H1 (cell line): ENCODE results near the gene TNFRSF13B. TPM values are rescaled to one million over a fixed set of nuclear protein-coding genes. Genes with fewer than 3 reads are reported as not detected.

Experiments
- CTCF ChIA-PET: fragments of 300-600 bp; sonication (Branson Sonifier 250); formaldehyde crosslinking; loops from one replicate; lab custom pipeline; 2021; ENCODE audit not compliant: partially characterized antibody; lab: Charles Lee
- POLR2A ChIA-PET: fragments of 300-600 bp; sonication (Branson Sonifier 250); formaldehyde crosslinking; loops from one replicate; lab custom pipeline; 2021; ENCODE audit warnings: inconsistent platforms; ENCODE audit not compliant: partially characterized antibody; lab: Charles Lee
- DNase-seq, 2 experiments: peaks; one replicate each; pipeline versions ENCODE4 v3.0.0 to v3.0.0-alpha.2; 2010 to 2022; ENCODE audit warnings: low spot score in 2 of 2, low read depth in 1 of 2, mixed read lengths in 1 of 2
- FAIRE-seq: peaks from 2 replicates; lab custom pipeline; 2011; peaks lifted over from hg19 to GRCh38; lab: Jason Lieb, UNC
- H2AFZ ChIP-seq: 2 replicates; pipeline ENCODE4 v1.8.1; 2012; ENCODE audit warnings: low read length, inconsistent platforms
- H2AK5ac ChIP-seq: 2 replicates; pipeline ENCODE4 v1.6.1; 2013; ENCODE audit warnings: low read depth, low read length
- H2BK120ac ChIP-seq: replicated peaks from 2 replicates; pipeline ENCODE3; 2013; ENCODE audit warnings: low read depth, low read length, inconsistent platforms
- H2BK12ac ChIP-seq: 2 replicates; pipeline ENCODE4 v1.6.1; 2013; ENCODE audit warnings: low read depth, low read length
- H2BK15ac ChIP-seq: 2 replicates; pipeline ENCODE4 v1.6.1; 2013; ENCODE audit warnings: low read length
- H2BK20ac ChIP-seq: 2 replicates; pipeline ENCODE4 v1.6.1; 2013; ENCODE audit warnings: low read length
- H2BK5ac ChIP-seq: 2 replicates; pipeline ENCODE4 v1.6.1; 2013; ENCODE audit warnings: low read depth, low read length
- H3K14ac ChIP-seq: 2 replicates; pipeline ENCODE4 v1.6.1; 2013; ENCODE audit warnings: inconsistent platforms; ENCODE audit not compliant: insufficient read length
- H3K18ac ChIP-seq: 2 replicates; pipeline ENCODE4 v1.6.1; 2013; ENCODE audit warnings: low read length; ENCODE audit errors: extremely low read depth
- H3K23ac ChIP-seq: 2 replicates; pipeline ENCODE4 v1.6.1; 2013; ENCODE audit warnings: inconsistent platforms; ENCODE audit not compliant: insufficient read length
- H3K23me2 ChIP-seq: 2 replicates; pipeline ENCODE4 v1.6.1; 2013; ENCODE audit warnings: low read depth, low read length
- H3K27ac ChIP-seq: 2 replicates; pipeline ENCODE4 v1.6.1; 2011; ENCODE audit warnings: low read depth, low read length, inconsistent platforms
- H3K27me3 ChIP-seq, 4 experiments: replicated peaks in 1 of 4; 1 replicate in 1 of 4; 2 replicates in 3 of 4; pipeline versions ENCODE4 v1.6.1 to v1.8.1; 2011 to 2013; ENCODE audit warnings: low read length in 3 of 4, mild to moderate bottlenecking in 3 of 4, inconsistent platforms in 2 of 4, mixed read lengths in 2 of 4, moderate library complexity in 1 of 4; ENCODE audit not compliant: control insufficient read depth in 3 of 4, insufficient read depth in 3 of 4; ENCODE audit errors: extremely low read depth in 1 of 4
- H3K36me3 ChIP-seq, 4 experiments: 2 replicates each; pipeline versions ENCODE4 v1.6.1 to v1.8.1; 2011 to 2013; ENCODE audit warnings: mild to moderate bottlenecking in 4 of 4, low read length in 3 of 4, moderate library complexity in 2 of 4, control low read depth in 1 of 4, inconsistent platforms in 1 of 4; ENCODE audit not compliant: insufficient read depth in 4 of 4, control insufficient read depth in 2 of 4
- H3K4ac ChIP-seq: replicated peaks from 2 replicates; pipeline ENCODE3; 2013; ENCODE audit warnings: low read length, low read depth, mixed read lengths, inconsistent platforms; ENCODE audit not compliant: insufficient read length
- H3K4me1 ChIP-seq, 4 experiments: replicated peaks in 1 of 4; 1 replicate in 1 of 4; 2 replicates in 3 of 4; pipeline versions ENCODE4 v1.6.1 to v1.8.1; 2011 to 2013; ENCODE audit warnings: low read length in 3 of 4, inconsistent platforms in 2 of 4, mixed read lengths in 1 of 4; ENCODE audit not compliant: insufficient read depth in 4 of 4, control insufficient read depth in 3 of 4
- H3K4me2 ChIP-seq, 2 experiments: 2 replicates each; pipeline versions ENCODE4 v1.6.1 to v1.8.1; 2011 to 2013; ENCODE audit warnings: low read depth in 2 of 2, low read length in 2 of 2, control low read depth in 1 of 2, inconsistent platforms in 1 of 2, mild to moderate bottlenecking in 1 of 2; ENCODE audit not compliant: insufficient read depth in 1 of 2
- H3K4me3 ChIP-seq, 4 experiments: fragments of 200-600, 300-600 bp in 1 of 4; sonication (generic), shearing (Covaris generic), sonication (Bioruptor Twin) in 1 of 4; 2 replicates each; pipeline versions ENCODE4 v1.5.1 to v1.8.1; 2011 to 2016; ENCODE audit warnings: low read length in 4 of 4, low read depth in 3 of 4, control low read depth in 2 of 4, inconsistent platforms in 2 of 4, mild to moderate bottlenecking in 2 of 4, mixed read lengths in 1 of 4, moderate library complexity in 1 of 4; ENCODE audit not compliant: insufficient read depth in 2 of 4; ENCODE audit errors: extremely low read depth in 1 of 4
- H3K56ac ChIP-seq: replicated peaks from 2 replicates; pipeline ENCODE3; 2013; ENCODE audit warnings: low read depth, mild to moderate bottlenecking, mixed read lengths, low read length, inconsistent platforms; ENCODE audit not compliant: insufficient read length
- H3K79me1 ChIP-seq: 2 replicates; pipeline ENCODE4 v1.6.1; 2013; ENCODE audit warnings: low read depth, low read length, control low read depth
- H3K79me2 ChIP-seq, 2 experiments: 2 replicates each; pipeline versions ENCODE4 v1.6.1 to v1.8.1; 2012 to 2013; ENCODE audit warnings: low read length in 2 of 2, mild to moderate bottlenecking in 2 of 2, inconsistent platforms in 1 of 2; ENCODE audit not compliant: insufficient read depth in 2 of 2, control insufficient read depth in 1 of 2
- H3K9ac ChIP-seq, 4 experiments: replicated peaks in 1 of 4; 1 replicate in 1 of 4; 2 replicates in 3 of 4; pipeline versions ENCODE4 v1.6.1 to v1.8.1; 2011 to 2013; ENCODE audit warnings: low read depth in 3 of 4, low read length in 3 of 4, control low read depth in 2 of 4, mild to moderate bottlenecking in 2 of 4, moderate library complexity in 2 of 4, inconsistent platforms in 1 of 4; ENCODE audit errors: extremely low read depth in 1 of 4
- H3K9me3 ChIP-seq, 2 experiments: 2 replicates each; pipeline versions ENCODE4 v1.6.1 to v1.8.1; 2012 to 2013; ENCODE audit warnings: mild to moderate bottlenecking in 2 of 2, moderate library complexity in 2 of 2, control low read depth in 1 of 2, inconsistent platforms in 1 of 2, low read depth in 1 of 2, low read length in 1 of 2, mixed read lengths in 1 of 2; ENCODE audit not compliant: insufficient read depth in 2 of 2
- H4K20me1 ChIP-seq, 2 experiments: replicated peaks in 1 of 2; 2 replicates each; pipeline versions ENCODE3 to v1.8.1; 2011 to 2013; ENCODE audit warnings: inconsistent platforms in 2 of 2, low read length in 2 of 2, mild to moderate bottlenecking in 1 of 2; ENCODE audit not compliant: insufficient read depth in 2 of 2, control insufficient read depth in 1 of 2
- H4K5ac ChIP-seq: 2 replicates; pipeline ENCODE4 v1.6.1; 2013; ENCODE audit warnings: low read length, low read depth, mixed read lengths, inconsistent platforms; ENCODE audit not compliant: insufficient read length
- H4K8ac ChIP-seq: 2 replicates; pipeline ENCODE4 v1.8.0; 2013; ENCODE audit warnings: mild to moderate bottlenecking, moderate library complexity, low read length, inconsistent platforms; ENCODE audit not compliant: insufficient read depth; ENCODE audit errors: extremely low read depth
- H4K91ac ChIP-seq: replicated peaks from 2 replicates; pipeline ENCODE3; 2013; ENCODE audit warnings: low read length, mixed read lengths, inconsistent platforms; ENCODE audit not compliant: insufficient read length
- KDM4A ChIP-seq: IDR thresholded peaks from one replicate; pipeline ENCODE4 v1.7.1; 2012; ENCODE audit warnings: low read depth, mild to moderate bottlenecking, moderate library complexity, low read length, inconsistent platforms; ENCODE audit not compliant: severe bottlenecking
- SP1 ChIP-seq: IDR thresholded peaks from 2 replicates; pipeline ENCODE4 v1.6.1; 2011; ENCODE audit warnings: low read depth, low read length
- SRF ChIP-seq: IDR thresholded peaks from 2 replicates; pipeline ENCODE4 v1.6.1; 2011; ENCODE audit warnings: mild to moderate bottlenecking, low read depth, low read length, moderate library complexity
- WGBS, 2 experiments: shearing (Covaris generic) in 1 of 2; methylation state at CpG; one replicate each; pipeline versions ENCODE4 v1.1.6 to v1.1.7; 2013 to 2015; ENCODE audit warnings: low lambda C conversion rate in 2 of 2, mixed read lengths in 2 of 2, inconsistent platforms in 1 of 2, low coverage in 1 of 2, missing lambda C conversion rate in 1 of 2; ENCODE audit not compliant: insufficient replicate concordance in 2 of 2, insufficient coverage in 1 of 2, insufficient read length in 1 of 2; ENCODE audit errors: extremely low coverage in 1 of 2, missing lambda C conversion rate in 1 of 2; 5-methylcytosine and 5-hydroxymethylcytosine counted together
- polyA plus RNA-seq, 7 experiments: library from polyadenylated mRNA; depleted of rRNA in 3 of 7; stranded (reverse) in 5 of 7; unstranded in 2 of 7; fragments of >200 nt in 5 of 7; fragments of 200-250 nt in 2 of 7; gene quantifications; 1 replicate in 5 of 7; 2 replicates in 1 of 7; 4 replicates in 1 of 7; pipeline versions ENCODE4 v1.2.1 to v1.2.3, GENCODE V29; 2011 to 2013; ENCODE audit warnings: missing spikeins in 2 of 7, mixed read lengths in 2 of 7
- total RNA-seq: library from RNA; stranded (reverse); fragmentation: NEBNext Ultra II Directional; extraction: Animal tissue kit (Norgen Biotek cat#: 25700); gene quantifications from 2 replicates; pipeline ENCODE4 v1.2.1, GENCODE V29; 2021

Gene TNFRSF13B
- total and polyA plus RNA-seq, 2 of the 8 experiments (the other 6 are each of a cell fraction or from before 2014, with no cell fraction given) = not detected

GRCh38 chr17:16944334-16945135 is 27.4 kb downstream of the TNFRSF13B start:
- Histone ChIP-seq H3K23me2 (no peaks in the 10 kb centered on the region), H4K5ac (no peak overlapping the region), H4K20me1 (no peaks in the 10 kb centered on the region), H3K36me3 (no peaks in the 10 kb centered on the region), H3K27me3 (no peaks in the 10 kb centered on the region), H3K56ac (no peak overlapping the region), H2BK20ac (no peak overlapping the region), H3K18ac (no peak overlapping the region), H3K9me3 (peaks cover 0 to 6% of the 10 kb centered on the region in 2 experiments; a peak in 1 of 4 replicates), H3K4me3 (no peak overlapping the region), H2BK120ac (no peak overlapping the region), H2AFZ (no peak overlapping the region), H3K79me2 (no peaks in the 10 kb centered on the region), H2BK15ac (no peak overlapping the region), H3K4me2 (no peak overlapping the region), H3K4ac (no peak overlapping the region), H4K91ac (peak overlapping the region; percentile 17), H3K4me1 (peaks cover 0 to 19% (median 8%) of the 10 kb centered on the region in 4 experiments; a peak in 4 of 7 replicates), H3K23ac (no peak overlapping the region), H3K9ac (no peak overlapping the region), H2AK5ac (no peak overlapping the region), H4K8ac (no peak overlapping the region), H2BK12ac (no peak overlapping the region), H2BK5ac (no peak overlapping the region), H3K14ac (no peak overlapping the region), H3K79me1 (no peaks in the 10 kb centered on the region), H3K27ac (no peak overlapping the region)
- POLR2A ChIA-PET = no interaction called here
- CTCF ChIA-PET = interaction anchor here (0.5 to 2.2 kb wide), 5 partner anchors 9 to 197 kb away, joined by 3 to 7 read pairs (median 6); no protein-coding TSS in a partner anchor
- WGBS, 2 experiments = 91% methylated on average over 14 of the region's 14 CpGs; no CpG with 5 or more reads in 1 of the 2 experiments
- FAIRE-seq (no peak), DNase-seq (peak in 1 of 2 experiments; percentile 23)
- TF ChIP-seq SP1 (no peak), KDM4A (no peak), SRF (no peak)
